RKO (cell line): ENCODE data around the gene KDR.

Source experiments
- DNase-seq: peaks from one replicate; pipeline ENCODE4 v3.0.0-alpha.2; 2016; ENCODE audit warnings: low spot score

Gene KDR

DNA sequence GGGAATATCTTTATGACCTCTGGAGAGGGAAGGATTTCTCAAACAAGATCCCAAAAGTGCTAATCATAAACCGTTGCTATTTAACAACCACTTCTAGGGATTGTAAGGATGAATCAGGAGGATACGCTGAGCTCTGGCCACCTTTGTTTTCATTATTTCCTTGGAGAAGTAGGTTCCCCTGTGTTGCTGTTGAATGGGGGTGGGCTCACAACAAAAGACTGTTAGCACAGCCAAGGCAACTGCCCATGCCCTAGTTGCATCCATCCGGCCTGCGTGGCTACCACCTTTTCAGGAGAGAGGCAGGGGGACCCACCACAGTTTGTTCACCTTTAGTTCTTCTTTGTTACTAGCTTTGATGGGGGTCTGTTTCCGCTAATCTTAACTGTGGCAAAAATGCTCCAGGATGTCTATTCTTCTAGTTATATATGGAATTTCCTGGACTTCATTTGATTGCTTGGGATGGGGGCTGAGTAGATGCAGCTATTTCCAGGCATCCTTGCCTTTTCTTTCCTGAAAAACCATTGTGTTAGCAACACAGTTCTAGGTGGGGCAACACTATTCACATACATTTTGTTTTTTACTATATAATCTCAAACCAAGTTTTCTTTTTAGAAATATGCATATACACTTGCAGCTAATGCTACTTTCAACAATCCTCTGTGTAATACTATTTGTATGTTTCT is 95.4 kb downstream of the KDR start:
- no peak for DNase-seq

DNA sequence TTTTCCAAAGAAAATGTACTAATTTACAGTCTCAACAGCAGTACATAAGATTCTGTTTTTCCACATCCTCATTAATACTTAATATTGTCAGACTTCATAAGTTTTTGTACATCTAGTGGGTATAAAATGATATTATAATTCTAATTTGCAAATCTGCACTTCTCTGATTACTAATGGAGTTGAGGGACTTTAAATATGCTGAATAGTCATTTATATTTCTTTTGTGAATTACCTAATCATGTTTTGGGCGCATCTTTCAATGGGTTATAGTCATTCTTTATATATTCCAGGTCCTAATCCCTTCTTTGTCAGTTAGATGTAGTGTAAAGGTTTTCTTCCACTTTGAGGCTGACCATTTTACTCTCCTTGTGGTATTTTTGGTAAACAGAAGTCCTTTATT is 96.1 kb downstream of the KDR start:
- no peak for DNase-seq
